GM12878 (cell line): ENCODE measurements around the gene TP53BP1.

ENCODE experiments used
- BMI1 ChIP-seq: fragments of 450-650 bp; IDR thresholded peaks from 2 replicates; pipeline ENCODE4 v1.6.1; 2016; ENCODE audit warnings: mild to moderate bottlenecking, moderate library complexity, borderline replicate concordance
- EZH2 ChIP-seq: IDR thresholded peaks from 2 replicates; pipeline ENCODE4 v1.6.1; 2012; ENCODE audit warnings: low read depth, mild to moderate bottlenecking, control low read depth, inconsistent platforms, low read length, borderline replicate concordance; ENCODE audit not compliant: control insufficient read depth
- IKZF1 ChIP-seq: fragments of 450-650 bp; conservative IDR thresholded peaks from 2 replicates; pipeline ENCODE4 v1.6.1; 2017; ENCODE audit warnings: antibody characterized with exemption, mild to moderate bottlenecking
- MXI1 ChIP-seq: fragments of 150-350 bp; IDR thresholded peaks from 2 replicates; pipeline ENCODE4 v1.6.1; 2011; ENCODE audit warnings: low read depth, mild to moderate bottlenecking, inconsistent platforms, low read length, improper control_type of control experiment
- TCF12 ChIP-seq: IDR thresholded peaks from 2 replicates; pipeline ENCODE4 v1.6.1; 2011; ENCODE audit warnings: low read depth, mild to moderate bottlenecking, low read length
- ZSCAN29 ChIP-seq: fragments of 450-650 bp; IDR thresholded peaks from 2 replicates; pipeline ENCODE4 v1.6.1; 2017; ENCODE audit warnings: mild to moderate bottlenecking, moderate library complexity
- TF ChIP-seq, protein P1 (sequence below), 3 experiments: IDR thresholded peaks in 2 of 3; conservative IDR thresholded peaks in 1 of 3; 2 replicates each; pipeline ENCODE4 v1.5.1; 2011; ENCODE audit warnings: low read depth in 3 of 3, low read length in 3 of 3, mild to moderate bottlenecking in 3 of 3, control low read depth in 2 of 3, moderate library complexity in 2 of 3, inconsistent platforms in 1 of 3, mixed read lengths in 1 of 3; ENCODE audit not compliant: control insufficient read depth in 2 of 3, insufficient read depth in 1 of 3; ENCODE audit errors: extremely low read depth in 1 of 3
- TF ChIP-seq, protein P2 (sequence below): fragments of 450-650 bp; IDR thresholded peaks from 2 replicates; pipeline ENCODE4 v1.6.1; 2016; ENCODE audit warnings: mild to moderate bottlenecking

DNA sequence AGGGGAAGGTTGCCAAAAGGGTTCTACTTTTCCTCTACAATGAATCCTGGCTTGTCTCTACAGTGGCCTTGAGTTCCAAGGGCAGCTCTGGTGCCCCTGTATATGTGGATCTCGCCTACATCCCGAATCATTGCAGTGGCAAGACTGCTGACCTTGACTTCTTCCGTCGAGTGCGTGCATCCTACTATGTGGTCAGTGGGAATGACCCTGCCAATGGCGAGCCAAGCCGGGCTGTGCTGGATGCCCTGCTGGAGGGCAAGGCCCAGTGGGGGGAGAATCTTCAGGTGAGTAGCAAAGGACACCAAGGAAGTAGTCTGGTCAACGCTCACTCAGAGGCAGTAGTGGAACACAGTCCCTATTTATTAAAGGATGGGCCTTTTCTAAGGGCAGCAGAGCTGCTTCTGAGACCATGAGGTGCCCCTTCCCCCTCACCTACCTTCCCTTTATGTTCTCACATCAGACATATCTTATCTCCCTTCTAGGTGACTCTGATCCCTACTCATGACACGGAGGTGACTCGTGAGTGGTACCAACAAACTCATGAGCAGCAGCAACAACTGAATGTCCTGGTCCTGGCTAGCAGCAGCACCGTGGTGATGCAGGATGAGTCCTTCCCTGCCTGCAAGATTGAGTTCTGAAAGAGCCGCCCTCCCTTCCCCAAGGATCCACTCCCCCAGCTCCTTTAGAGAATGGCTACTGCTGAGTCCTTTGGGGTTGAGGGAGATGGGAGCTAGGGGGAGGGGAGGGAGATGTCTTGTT is 36.8 kb upstream of the TP53BP1 start:
- TF ChIP-seq, protein P1, sequence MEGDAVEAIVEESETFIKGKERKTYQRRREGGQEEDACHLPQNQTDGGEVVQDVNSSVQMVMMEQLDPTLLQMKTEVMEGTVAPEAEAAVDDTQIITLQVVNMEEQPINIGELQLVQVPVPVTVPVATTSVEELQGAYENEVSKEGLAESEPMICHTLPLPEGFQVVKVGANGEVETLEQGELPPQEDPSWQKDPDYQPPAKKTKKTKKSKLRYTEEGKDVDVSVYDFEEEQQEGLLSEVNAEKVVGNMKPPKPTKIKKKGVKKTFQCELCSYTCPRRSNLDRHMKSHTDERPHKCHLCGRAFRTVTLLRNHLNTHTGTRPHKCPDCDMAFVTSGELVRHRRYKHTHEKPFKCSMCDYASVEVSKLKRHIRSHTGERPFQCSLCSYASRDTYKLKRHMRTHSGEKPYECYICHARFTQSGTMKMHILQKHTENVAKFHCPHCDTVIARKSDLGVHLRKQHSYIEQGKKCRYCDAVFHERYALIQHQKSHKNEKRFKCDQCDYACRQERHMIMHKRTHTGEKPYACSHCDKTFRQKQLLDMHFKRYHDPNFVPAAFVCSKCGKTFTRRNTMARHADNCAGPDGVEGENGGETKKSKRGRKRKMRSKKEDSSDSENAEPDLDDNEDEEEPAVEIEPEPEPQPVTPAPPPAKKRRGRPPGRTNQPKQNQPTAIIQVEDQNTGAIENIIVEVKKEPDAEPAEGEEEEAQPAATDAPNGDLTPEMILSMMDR (IDR thresholded peaks at IDR 0.05 in 2 of 3, conservative IDR thresholded peaks at IDR 0.05 in 1 of 3; ENCODE audit: control insufficient read depth in 2 of 3, extremely low read depth in 1 of 3, insufficient read depth in 1 of 3, low read depth in 3 of 3, low read length in 3 of 3) = no peak
- TF ChIP-seq MXI1 (no peak), EZH2 (no peak), BMI1 (no peak), TCF12 (no peak), IKZF1 (no peak), ZSCAN29 (no peak)
- TF ChIP-seq, protein P2, sequence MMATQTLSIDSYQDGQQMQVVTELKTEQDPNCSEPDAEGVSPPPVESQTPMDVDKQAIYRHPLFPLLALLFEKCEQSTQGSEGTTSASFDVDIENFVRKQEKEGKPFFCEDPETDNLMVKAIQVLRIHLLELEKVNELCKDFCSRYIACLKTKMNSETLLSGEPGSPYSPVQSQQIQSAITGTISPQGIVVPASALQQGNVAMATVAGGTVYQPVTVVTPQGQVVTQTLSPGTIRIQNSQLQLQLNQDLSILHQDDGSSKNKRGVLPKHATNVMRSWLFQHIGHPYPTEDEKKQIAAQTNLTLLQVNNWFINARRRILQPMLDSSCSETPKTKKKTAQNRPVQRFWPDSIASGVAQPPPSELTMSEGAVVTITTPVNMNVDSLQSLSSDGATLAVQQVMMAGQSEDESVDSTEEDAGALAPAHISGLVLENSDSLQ = no peak
